Osteoblast (primary cell): ENCODE data around the gene KANSL1. TPM values are rescaled to one million over a fixed set of nuclear protein-coding genes. Genes with fewer than 3 reads are reported as not detected.

ENCODE experiments used
- DNase-seq: peaks from one replicate; pipeline ENCODE4 v3.0.0; 2011; ENCODE audit warnings: low spot score, mixed read lengths; ENCODE audit not compliant: insufficient read length; ENCODE audit errors: missing footprints
- H2AFZ ChIP-seq: 2 replicates; pipeline ENCODE4 v1.6.0; 2011; ENCODE audit warnings: mild to moderate bottlenecking, low read length
- H3K27ac ChIP-seq: 2 replicates; pipeline ENCODE4 v1.5.1; 2011; ENCODE audit warnings: mild to moderate bottlenecking, low read depth, low read length, moderate library complexity
- H3K27me3 ChIP-seq: 2 replicates; pipeline ENCODE4 v1.6.0; 2012; ENCODE audit warnings: mild to moderate bottlenecking, control low read depth, inconsistent platforms, low read length, moderate library complexity; ENCODE audit not compliant: insufficient read depth
- H3K36me3 ChIP-seq: 2 replicates; pipeline ENCODE4 v1.5.1; 2011; ENCODE audit warnings: mild to moderate bottlenecking, low read length, control low read depth, moderate library complexity; ENCODE audit not compliant: insufficient read depth
- H3K4me1 ChIP-seq: 2 replicates; pipeline ENCODE4 v1.5.1; 2011; ENCODE audit warnings: mild to moderate bottlenecking, low read length, control low read depth, moderate library complexity; ENCODE audit not compliant: insufficient read depth
- H3K4me2 ChIP-seq: 2 replicates; pipeline ENCODE4 v1.6.0; 2011; ENCODE audit warnings: mild to moderate bottlenecking, low read length; ENCODE audit not compliant: insufficient read depth
- H3K4me3 ChIP-seq: fragments of 200-600 bp; sonication (generic); 3 replicates; pipeline ENCODE4 v1.5.1; 2012; ENCODE audit warnings: mild to moderate bottlenecking, low read length, inconsistent platforms; ENCODE audit not compliant: insufficient read depth
- H3K79me2 ChIP-seq: 2 replicates; pipeline ENCODE4 v1.6.0; 2012; ENCODE audit warnings: mild to moderate bottlenecking, low read length, control low read depth, inconsistent platforms; ENCODE audit not compliant: insufficient read depth
- H3K9me3 ChIP-seq: 2 replicates; pipeline ENCODE4 v1.5.1; 2011; ENCODE audit warnings: low read depth, low read length, control low read depth
- H4K20me1 ChIP-seq: 2 replicates; pipeline ENCODE4 v1.6.0; 2012; ENCODE audit warnings: mild to moderate bottlenecking, low read length, control low read depth; ENCODE audit not compliant: insufficient read depth
- total RNA-seq: library from RNA; depleted of rRNA; stranded (reverse); fragments of >200 nt; gene quantifications from 2 replicates; pipeline ENCODE4 v1.2.3, GENCODE V29; 2012
- TF ChIP-seq, protein P1 (sequence below): IDR thresholded peaks from 2 replicates; pipeline ENCODE4 v1.5.1; 2011; ENCODE audit warnings: mild to moderate bottlenecking, low read depth, low read length, moderate library complexity; ENCODE audit errors: extremely low read depth

The KANSL1 gene
- total RNA-seq, 1 donor, result 151 TPM

DNA sequence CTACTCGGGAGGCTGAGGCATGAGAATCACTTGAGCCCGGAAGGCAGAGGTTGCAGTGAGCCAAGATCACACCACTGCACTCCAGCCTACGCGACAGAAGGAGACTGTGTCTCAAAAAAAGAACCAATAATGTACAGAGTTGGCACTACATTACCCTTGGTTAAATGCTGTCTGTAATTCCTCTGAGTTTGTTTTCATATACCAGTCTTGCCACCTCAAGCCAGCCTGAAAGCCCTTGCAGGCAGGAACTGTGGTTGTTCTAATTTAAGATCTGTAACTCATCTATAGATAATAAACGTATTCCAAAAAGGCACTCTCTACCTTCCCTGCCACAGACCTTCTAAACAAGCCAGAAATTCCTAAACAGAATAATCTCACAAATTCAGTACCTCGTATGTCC lies 4.3 kb upstream of the KANSL1 start:
- no peaks in the 10 kb centered on the region for H3K27me3 ChIP-seq
- H3K4me2 ChIP-seq, result no peak overlapping the region
- TF ChIP-seq, protein P1, sequence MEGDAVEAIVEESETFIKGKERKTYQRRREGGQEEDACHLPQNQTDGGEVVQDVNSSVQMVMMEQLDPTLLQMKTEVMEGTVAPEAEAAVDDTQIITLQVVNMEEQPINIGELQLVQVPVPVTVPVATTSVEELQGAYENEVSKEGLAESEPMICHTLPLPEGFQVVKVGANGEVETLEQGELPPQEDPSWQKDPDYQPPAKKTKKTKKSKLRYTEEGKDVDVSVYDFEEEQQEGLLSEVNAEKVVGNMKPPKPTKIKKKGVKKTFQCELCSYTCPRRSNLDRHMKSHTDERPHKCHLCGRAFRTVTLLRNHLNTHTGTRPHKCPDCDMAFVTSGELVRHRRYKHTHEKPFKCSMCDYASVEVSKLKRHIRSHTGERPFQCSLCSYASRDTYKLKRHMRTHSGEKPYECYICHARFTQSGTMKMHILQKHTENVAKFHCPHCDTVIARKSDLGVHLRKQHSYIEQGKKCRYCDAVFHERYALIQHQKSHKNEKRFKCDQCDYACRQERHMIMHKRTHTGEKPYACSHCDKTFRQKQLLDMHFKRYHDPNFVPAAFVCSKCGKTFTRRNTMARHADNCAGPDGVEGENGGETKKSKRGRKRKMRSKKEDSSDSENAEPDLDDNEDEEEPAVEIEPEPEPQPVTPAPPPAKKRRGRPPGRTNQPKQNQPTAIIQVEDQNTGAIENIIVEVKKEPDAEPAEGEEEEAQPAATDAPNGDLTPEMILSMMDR, result no peak
- no peaks in the 10 kb centered on the region for H3K36me3 ChIP-seq
- H3K4me1 ChIP-seq, result peaks cover 24% of the 10 kb centered on the region
- no peak for DNase-seq
- H4K20me1 ChIP-seq, result peaks cover 49% of the 10 kb centered on the region
- H3K27ac ChIP-seq, result no peak overlapping the region
- H3K4me3 ChIP-seq, result no peak overlapping the region
- H2AFZ ChIP-seq, result no peak overlapping the region
- no peaks in the 10 kb centered on the region for H3K9me3 ChIP-seq
- H3K79me2 ChIP-seq, result peaks cover 84% of the 10 kb centered on the region

DNA sequence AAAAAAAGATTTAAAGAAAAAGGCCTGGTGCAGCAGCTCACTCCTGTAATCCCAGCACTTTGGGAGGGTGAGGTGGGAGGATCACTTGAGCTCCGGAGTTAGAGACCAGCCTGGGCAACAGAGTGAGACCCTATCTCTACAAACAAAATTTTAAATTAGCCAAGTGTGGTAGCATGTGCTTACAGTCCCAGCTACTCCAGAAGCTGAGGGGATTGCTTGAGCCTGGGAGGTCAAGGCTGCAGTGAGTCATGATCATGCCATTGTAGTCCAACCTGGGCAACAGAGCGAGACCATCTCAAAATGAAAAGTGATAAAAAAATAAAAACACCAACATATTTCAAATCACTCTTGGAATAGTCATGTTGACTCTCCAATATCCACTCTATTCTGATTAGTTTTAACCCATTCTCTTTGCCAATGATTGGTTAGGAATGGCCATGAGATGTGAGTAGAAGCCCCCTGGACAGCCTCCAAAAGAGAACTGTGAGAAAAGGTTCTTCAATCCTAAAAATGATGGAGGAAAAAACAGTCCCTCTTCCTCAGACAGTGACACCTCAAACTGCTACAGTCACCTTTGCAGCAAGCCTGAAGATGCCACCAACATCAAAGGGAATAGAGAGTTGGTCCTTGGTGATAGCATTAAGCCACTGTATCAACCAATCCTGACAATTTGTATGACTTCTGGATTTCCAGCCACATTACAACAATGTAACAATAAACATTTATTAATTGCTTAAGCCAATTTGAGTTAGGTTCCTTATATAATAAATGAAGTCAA lies 2.9 kb upstream of the KANSL1 start:
- Histone ChIP-seq H3K4me3 (no peak overlapping the region), H2AFZ (no peak overlapping the region), H3K9me3 (no peaks in the 10 kb centered on the region), H3K4me1 (peaks cover 28% of the 10 kb centered on the region), H3K4me2 (no peak overlapping the region), H4K20me1 (peaks cover 50% of the 10 kb centered on the region), H3K79me2 (peaks cover 84% of the 10 kb centered on the region), H3K36me3 (no peaks in the 10 kb centered on the region), H3K27me3 (no peaks in the 10 kb centered on the region), H3K27ac (no peak overlapping the region)
- peak; percentile 56 for DNase-seq
- TF ChIP-seq, protein P1, result no peak

DNA sequence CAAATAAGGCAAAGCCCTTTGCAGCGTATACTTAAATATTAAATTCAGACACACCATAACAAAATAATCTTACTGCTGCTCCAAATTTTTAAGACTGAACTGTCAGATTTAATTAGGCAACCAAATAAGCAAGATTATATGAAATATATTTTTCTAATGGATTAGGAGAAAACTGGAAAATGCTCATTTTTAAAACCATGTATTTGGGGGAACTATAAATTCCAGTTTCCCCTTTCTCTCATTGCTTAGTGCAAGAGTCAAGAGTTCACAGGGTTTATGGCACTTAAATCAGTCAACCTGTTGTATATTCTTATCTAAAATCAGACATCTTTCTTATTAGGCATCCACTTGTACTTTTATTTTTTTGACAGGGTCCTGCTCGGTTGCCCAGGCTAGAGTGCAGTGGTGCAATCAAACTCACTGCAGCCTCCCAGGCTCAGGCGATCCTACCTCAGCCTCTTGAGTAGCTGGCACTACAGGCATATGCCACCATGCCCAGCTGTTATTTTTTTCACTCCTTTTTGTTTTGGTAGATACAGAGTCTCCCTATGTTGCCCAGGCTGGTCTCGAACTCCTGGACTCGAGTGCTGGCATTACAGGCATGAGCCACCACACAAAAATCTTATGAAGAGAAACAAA lies 2.1 kb upstream of the KANSL1 start:
- Histone ChIP-seq H3K27ac (no peak overlapping the region), H3K9me3 (no peaks in the 10 kb centered on the region), H4K20me1 (peaks cover 52% of the 10 kb centered on the region), H3K4me3 (no peak overlapping the region), H3K79me2 (peaks cover 85% of the 10 kb centered on the region), H3K27me3 (no peaks in the 10 kb centered on the region), H3K36me3 (no peaks in the 10 kb centered on the region), H3K4me1 (peaks cover 36% of the 10 kb centered on the region), H3K4me2 (no peak overlapping the region), H2AFZ (no peak overlapping the region)
- DNase-seq, result no peak
- TF ChIP-seq, protein P1, result no peak
